Fibroblast of the aortic adventitia (primary cell): ENCODE results near the gene CCDC51. TPM values are rescaled to one million over a fixed set of nuclear protein-coding genes. Genes with fewer than 3 reads are reported as not detected.
A peak's percentile ranks its signal among the peaks of the same experiment; 100 is the strongest.

Experiments used
- DNase-seq: peaks from one replicate; pipeline ENCODE4 v3.0.0-alpha.2; 2010; ENCODE audit warnings: low read depth
- H3K4me3 ChIP-seq: 2 replicates; pipeline ENCODE4 v1.5.1; 2011; ENCODE audit warnings: low read depth, mild to moderate bottlenecking, control low read depth, low read length, moderate library complexity
- CTCF ChIP-seq: IDR thresholded peaks from 2 replicates; pipeline ENCODE4 v1.5.1; 2011; ENCODE audit warnings: mild to moderate bottlenecking, low read length, control low read depth, inconsistent platforms; ENCODE audit not compliant: insufficient read depth
- total RNA-seq: library from RNA; depleted of rRNA; stranded (reverse); fragments of >200 nt; gene quantifications from 2 replicates; pipeline ENCODE4 v1.2.3, GENCODE V29; 2012; ENCODE audit warnings: low replicate concordance

CCDC51 gene
- total RNA-seq, 1 donor = 19.3 TPM

GRCh38 chr3:48428572-48429316 lies 11.2 kb downstream of the CCDC51 start:
- DNase-seq = no peak
- H3K4me3 ChIP-seq = peak overlapping the region; percentile 74
- TF ChIP-seq CTCF = no peak

DNA sequence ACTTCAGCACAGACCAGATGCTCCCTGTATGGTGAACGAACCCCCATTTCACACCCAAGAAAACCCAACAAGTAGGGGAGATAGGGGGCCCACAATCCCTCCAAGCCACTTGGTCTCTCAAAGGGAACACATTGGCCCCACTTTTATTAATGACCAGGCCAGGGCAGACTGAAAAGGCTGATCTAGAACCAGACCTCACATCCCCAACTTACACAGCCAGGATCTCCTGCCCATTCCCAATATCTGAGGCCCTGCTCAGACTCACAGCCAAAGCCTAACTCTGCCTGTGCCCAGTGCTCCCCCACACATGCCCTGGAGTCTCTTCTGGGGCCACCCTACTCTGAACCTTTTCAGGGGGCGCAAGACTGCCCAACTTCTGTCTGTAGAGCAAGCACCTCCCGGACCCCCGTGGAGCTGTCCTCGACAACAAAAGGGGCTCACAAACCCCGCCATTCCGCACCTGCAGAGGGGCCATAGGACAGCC lies 11.8 kb downstream of the CCDC51 start:
- no peak for TF ChIP-seq CTCF
- H3K4me3 ChIP-seq = peak overlapping the region; percentile 74
- DNase-seq = no peak

GRCh38 chr3:48427630-48427962 lies 12.3 kb downstream of the CCDC51 start:
- DNase-seq = no peak
- no peak for TF ChIP-seq CTCF
- H3K4me3 ChIP-seq = peak overlapping the region; percentile 74

- DNase-seq = no peak
- no peak for TF ChIP-seq CTCF
- peak overlapping the region; percentile 37 for H3K4me3 ChIP-seq
These were observed 12.8 kb downstream of the CCDC51 start for GRCh38 chr3:48426944-48427629.

DNA sequence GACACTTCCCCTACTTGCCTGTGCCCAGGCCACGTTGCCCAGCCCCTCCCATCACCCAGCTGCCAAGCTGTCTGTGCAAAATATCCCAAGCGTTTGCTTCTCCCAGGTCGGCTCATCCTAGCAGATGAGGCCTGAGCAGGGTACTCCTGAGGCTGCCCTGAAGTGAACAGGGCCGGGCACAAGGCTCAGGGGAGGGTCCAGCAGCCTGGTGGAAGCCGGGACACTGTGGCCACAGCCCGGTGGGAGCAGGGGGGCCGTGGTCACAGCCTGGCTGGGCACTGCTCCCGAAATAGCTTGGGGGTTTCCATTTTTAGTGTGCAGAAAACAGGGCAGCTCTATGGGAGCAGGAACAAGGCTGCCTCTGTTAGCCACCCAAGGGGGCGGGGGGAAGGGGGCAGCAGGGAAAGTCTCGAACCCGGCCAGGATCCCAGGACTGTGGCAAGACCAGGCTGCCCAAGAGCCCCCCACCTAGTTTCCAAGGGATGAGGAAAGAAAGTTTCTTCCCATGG lies 13.5 kb downstream of the CCDC51 start:
- no peak for DNase-seq
- no peak overlapping the region for H3K4me3 ChIP-seq
- no peak for TF ChIP-seq CTCF

DNA sequence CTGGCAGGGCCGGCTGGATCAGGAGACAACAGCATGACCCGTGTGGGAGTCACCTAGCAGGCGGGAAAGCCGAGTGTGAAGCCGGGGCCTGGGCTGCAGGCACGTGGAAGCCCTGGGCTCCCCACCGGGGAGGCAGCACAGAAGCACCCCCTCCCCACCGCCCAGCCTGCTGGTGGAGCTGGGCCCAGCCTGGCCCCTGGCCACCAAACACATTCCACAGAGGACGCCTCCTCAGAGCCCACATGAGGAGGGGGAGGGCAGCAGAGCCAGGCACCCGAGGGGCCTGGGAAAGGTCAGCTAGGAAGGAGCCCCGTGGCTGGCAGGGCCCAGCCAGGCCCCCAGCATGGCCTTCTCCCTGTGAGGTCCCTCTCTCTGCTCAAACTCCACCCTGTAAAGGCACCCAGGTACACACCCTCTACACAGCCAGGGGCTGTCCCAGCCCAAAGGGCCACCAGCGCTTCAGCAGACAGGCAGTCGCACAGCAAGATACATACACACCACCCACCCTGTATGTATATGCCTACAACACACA lies 14.6 kb downstream of the CCDC51 start:
- no peak overlapping the region for H3K4me3 ChIP-seq
- no peak for DNase-seq
- TF ChIP-seq CTCF = no peak
